Right lobe of liver (tissue), 6 donors: ENCODE measurements around the gene METAP1. TPM values are rescaled to one million over a fixed set of nuclear protein-coding genes. Genes with fewer than 3 reads are reported as not detected.

Experiments used
- ATAC-seq, 4 donors: fragments of 200-7000 bp; cut with Tn5 transposase; one replicate each; pipeline ENCODE4 v1.9.1; 2020; ENCODE audit warnings: mild to moderate bottlenecking in 4 of 4, moderate library complexity in 4 of 4
- DNase-seq, 3 donors: peaks; one replicate each; pipeline ENCODE4 v3.0.0-alpha.2; 2020
- H3K27ac ChIP-seq, 3 donors: fragments of 200-600 bp; one replicate each; pipeline ENCODE4 v1.8.0; 2022
- H3K27me3 ChIP-seq, 2 donors: fragments of 200-600 bp; one replicate each; pipeline ENCODE4 v1.8.0; 2022
- H3K36me3 ChIP-seq, 4 donors: fragments of 200-600 bp; sonication (generic) in 1 of 4; one replicate each; pipeline versions ENCODE4 v1.5.1 to v1.8.0; 2017 to 2022; ENCODE audit warnings: control low read depth in 1 of 4
- H3K4me1 ChIP-seq, 4 donors: fragments of 200-600 bp; sonication (generic) in 1 of 4; one replicate each; pipeline versions ENCODE4 v1.5.1 to v1.8.0; 2017 to 2022; ENCODE audit warnings: control low read depth in 1 of 4
- H3K4me3 ChIP-seq, 3 donors: fragments of 200-600 bp; one replicate each; pipeline ENCODE4 v1.8.0; 2022
- H3K9me3 ChIP-seq, 4 donors: fragments of 200-600 bp; sonication (generic) in 1 of 4; one replicate each; pipeline versions ENCODE4 v1.5.1 to v1.8.0; 2017 to 2022; ENCODE audit warnings: control low read depth in 1 of 4
- POLR2A ChIP-seq: fragments of 450-650 bp; IDR thresholded peaks from one replicate; pipeline ENCODE4 v1.6.1; 2017; ENCODE audit warnings: antibody characterized with exemption, mild to moderate bottlenecking
- WGBS: methylation state at CpG from one replicate; pipeline ENCODE4 v1.1.6; 2018; ENCODE audit warnings: low coverage, low lambda C conversion rate; ENCODE audit not compliant: insufficient coverage; ENCODE audit errors: missing lambda C conversion rate; 5-methylcytosine and 5-hydroxymethylcytosine counted together
- intact Hi-C, 2 donors: fragments of 100-400 bp; cut with DNase I; formaldehyde crosslinking; loops; one replicate each; pipeline versions ENCODE4 v1.11.2 to v1.14.1; 2022
- total RNA-seq, 6 experiments: library from RNA; depleted of rRNA in 2 of 6; stranded (reverse); fragments of >200 nt in 2 of 6; fragmentation: NEBNext Ultra II Directional in 3 of 6; extraction: Animal tissue kit (Norgen Biotek cat#: 25700) in 3 of 6; gene quantifications; one replicate each; pipeline versions ENCODE4 v1.1.0 to v1.2.4, GENCODE V29; 2016 to 2023
- TF ChIP-seq, protein P1 (sequence below), 4 donors: fragments of 200-600 bp in 3 of 4; fragments of 450-650 bp in 1 of 4; IDR thresholded peaks; one replicate each; pipeline versions ENCODE4 v1.5.1 to v1.8.0; 2016 to 2022; ENCODE audit warnings: antibody characterized with exemption in 4 of 4, mild to moderate bottlenecking in 2 of 4
- donor health status: DM: no; HTN: yes; CAD: no.
- donor health status: DM: no; HTN: no; CAD: no.
- donor health status: DM: no; HTN: no; CAD: no.
- donor health status: DM: no; HTN: yes; CAD: no.
- donor health status: DM: no; HTN: yes; CAD: no.

Gene METAP1
- total RNA-seq, 6 experiments from 2014 or later = 12.4 to 16.8 (median 14.9) TPM

DNA sequence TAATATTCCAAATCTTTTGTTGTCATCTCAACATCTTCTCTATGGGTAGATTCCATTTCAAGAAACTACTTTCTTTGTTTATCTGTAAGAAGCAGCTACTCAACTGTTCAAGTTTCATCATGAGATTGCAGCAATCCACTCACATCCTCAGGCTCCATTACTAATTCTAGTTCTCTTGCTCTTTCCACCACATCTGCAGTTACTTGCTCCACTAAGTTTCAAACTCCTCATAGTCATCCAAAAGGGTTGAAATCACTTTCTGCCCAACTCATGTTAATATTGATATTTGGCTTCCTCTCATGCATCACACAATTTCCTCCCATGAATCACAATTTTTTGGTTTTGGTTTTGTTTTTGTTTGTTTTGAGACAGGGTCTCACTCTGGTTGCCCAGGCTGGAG is 57.4 kb downstream of the METAP1 start:
- TF ChIP-seq, protein P1, sequence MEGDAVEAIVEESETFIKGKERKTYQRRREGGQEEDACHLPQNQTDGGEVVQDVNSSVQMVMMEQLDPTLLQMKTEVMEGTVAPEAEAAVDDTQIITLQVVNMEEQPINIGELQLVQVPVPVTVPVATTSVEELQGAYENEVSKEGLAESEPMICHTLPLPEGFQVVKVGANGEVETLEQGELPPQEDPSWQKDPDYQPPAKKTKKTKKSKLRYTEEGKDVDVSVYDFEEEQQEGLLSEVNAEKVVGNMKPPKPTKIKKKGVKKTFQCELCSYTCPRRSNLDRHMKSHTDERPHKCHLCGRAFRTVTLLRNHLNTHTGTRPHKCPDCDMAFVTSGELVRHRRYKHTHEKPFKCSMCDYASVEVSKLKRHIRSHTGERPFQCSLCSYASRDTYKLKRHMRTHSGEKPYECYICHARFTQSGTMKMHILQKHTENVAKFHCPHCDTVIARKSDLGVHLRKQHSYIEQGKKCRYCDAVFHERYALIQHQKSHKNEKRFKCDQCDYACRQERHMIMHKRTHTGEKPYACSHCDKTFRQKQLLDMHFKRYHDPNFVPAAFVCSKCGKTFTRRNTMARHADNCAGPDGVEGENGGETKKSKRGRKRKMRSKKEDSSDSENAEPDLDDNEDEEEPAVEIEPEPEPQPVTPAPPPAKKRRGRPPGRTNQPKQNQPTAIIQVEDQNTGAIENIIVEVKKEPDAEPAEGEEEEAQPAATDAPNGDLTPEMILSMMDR (IDR thresholded peaks at IDR 0.05) = no peak
- no peak for TF ChIP-seq POLR2A
- DNase-seq (no peak), ATAC-seq (no peak)
- Histone ChIP-seq H3K27me3 (no peaks in the 10 kb centered on the region), H3K4me3 (no peak overlapping the region), H3K9me3 (no peaks in the 10 kb centered on the region), H3K4me1 (no peaks in the 10 kb centered on the region), H3K36me3 (peaks cover 0 to 8% (median 3%) of the 10 kb centered on the region in 4 donors), H3K27ac (no peak overlapping the region)
- intact Hi-C loops = no loop called here

DNA sequence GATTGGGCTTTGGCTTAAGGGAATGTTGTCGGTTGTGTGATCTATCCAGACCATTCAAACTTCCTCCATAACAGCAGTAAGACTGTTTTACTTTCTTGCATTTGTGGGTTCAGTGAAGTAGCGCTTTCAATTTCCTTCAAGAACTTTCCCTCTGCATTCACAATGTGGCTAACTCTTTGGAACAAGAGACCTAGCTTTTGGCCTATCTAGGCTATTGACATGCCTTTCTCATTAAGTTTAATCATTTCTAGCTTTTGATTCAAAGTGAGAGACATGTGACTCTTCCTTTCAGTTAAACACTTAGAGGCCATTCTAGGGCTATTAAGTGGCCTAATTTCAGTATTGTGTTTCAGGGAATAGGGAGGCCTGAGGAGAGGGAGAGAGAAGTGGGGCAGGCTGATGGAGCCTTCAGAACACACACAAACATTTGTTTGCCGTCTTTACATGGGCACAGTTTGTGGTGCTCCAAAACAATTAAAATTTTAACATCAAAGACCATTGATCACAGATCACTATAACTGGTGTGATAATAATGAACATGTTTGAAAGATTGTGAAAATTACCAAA is 59.0 kb downstream of the METAP1 start:
- peaks cover 0 to 8% (median 2%) of the 10 kb centered on the region in 4 donors for H3K36me3 ChIP-seq
- intact Hi-C loops = no loop called here
- no peak for ATAC-seq
- no peak overlapping the region for H3K4me3 ChIP-seq
- H3K9me3 ChIP-seq = no peaks in the 10 kb centered on the region
- no peak overlapping the region for H3K27ac ChIP-seq
- H3K4me1 ChIP-seq = no peaks in the 10 kb centered on the region
- 71% methylated on average over 2 of the region's 3 CpGs for WGBS
- H3K27me3 ChIP-seq = no peaks in the 10 kb centered on the region
- TF ChIP-seq, protein P1 (IDR thresholded peaks at IDR 0.05) = no peak
- no peak for TF ChIP-seq POLR2A
- no peak for DNase-seq

DNA sequence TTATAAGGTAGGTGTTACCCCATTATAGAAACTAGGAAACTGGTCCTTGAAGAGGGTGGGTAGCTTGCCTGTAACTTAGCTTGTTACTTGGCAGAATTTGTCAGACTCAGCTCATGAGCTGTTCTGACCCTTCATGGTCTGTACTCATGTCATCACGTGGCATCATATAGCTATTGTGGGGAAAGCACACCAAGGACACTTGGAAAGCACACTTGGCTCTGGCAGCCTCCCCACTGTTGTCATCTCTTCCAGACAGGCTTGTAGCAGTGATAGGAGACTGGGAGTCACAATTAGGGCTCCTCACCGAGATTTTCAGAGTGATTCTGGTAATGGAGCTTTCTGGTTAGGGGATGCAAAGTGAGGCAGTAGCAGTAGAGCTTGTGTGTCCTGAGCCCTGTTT is 62.7 kb downstream of the METAP1 start:
- Histone ChIP-seq H3K9me3 (no peaks in the 10 kb centered on the region), H3K36me3 (peaks cover 0 to 14% (median 2%) of the 10 kb centered on the region in 4 donors), H3K4me3 (no peak overlapping the region), H3K4me1 (no peaks in the 10 kb centered on the region), H3K27me3 (no peaks in the 10 kb centered on the region), H3K27ac (no peak overlapping the region)
- intact Hi-C loops = no loop called here
- 80% methylated on average over 1 of the region's 2 CpGs for WGBS
- ATAC-seq (no peak), DNase-seq (no peak)
- no peak for TF ChIP-seq POLR2A
- TF ChIP-seq, protein P1 (IDR thresholded peaks at IDR 0.05) = no peak

DNA sequence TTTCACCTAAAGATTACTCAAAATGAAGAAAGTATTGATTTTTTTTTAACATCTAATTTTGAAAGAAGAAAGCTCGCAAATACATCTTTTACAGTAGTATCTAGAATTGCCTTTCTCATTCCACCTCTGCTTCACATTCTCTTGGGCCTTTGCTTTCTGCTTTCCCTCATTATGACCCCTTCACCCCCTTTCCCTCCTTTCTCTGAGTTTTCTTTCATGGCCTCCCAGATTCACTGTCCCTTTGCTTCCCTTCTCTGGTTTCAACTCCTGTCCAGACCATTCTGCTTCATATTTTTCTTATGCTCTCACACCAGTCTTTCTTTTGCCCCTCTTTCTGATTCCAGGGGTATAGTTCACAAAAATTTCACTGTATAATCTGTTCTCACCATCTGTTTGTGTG is 64.0 kb downstream of the METAP1 start:
- intact Hi-C loops = no loop called here
- no peak overlapping the region for H3K27ac ChIP-seq

More for the DNA sequence above, 64.0 kb downstream of the METAP1 start:
- ATAC-seq = no peak
- WGBS = 93% methylated on average over 1 of the region's 1 CpG
- Histone ChIP-seq H3K36me3 (peaks cover 0 to 14% (median 2%) of the 10 kb centered on the region in 4 donors), H3K4me1 (no peaks in the 10 kb centered on the region), H3K27me3 (no peaks in the 10 kb centered on the region), H3K9me3 (no peaks in the 10 kb centered on the region), H3K4me3 (no peak overlapping the region)
- no peak for DNase-seq
- no peak for TF ChIP-seq POLR2A
- TF ChIP-seq, protein P1 (IDR thresholded peaks at IDR 0.05) = no peak
